GM20000 (cell line): Measurements from ENCODE around the gene EVI5L.

Experiments used
- DNase-seq: peaks from one replicate; pipeline ENCODE4 v3.0.0; 2012; ENCODE audit warnings: low spot score
- TF ChIP-seq, protein P1 (sequence below): IDR thresholded peaks from 2 replicates; pipeline ENCODE4 v1.5.1; 2012; ENCODE audit warnings: mild to moderate bottlenecking, control low read depth; ENCODE audit errors: extremely low read depth, missing control alignments

The EVI5L gene

DNA sequence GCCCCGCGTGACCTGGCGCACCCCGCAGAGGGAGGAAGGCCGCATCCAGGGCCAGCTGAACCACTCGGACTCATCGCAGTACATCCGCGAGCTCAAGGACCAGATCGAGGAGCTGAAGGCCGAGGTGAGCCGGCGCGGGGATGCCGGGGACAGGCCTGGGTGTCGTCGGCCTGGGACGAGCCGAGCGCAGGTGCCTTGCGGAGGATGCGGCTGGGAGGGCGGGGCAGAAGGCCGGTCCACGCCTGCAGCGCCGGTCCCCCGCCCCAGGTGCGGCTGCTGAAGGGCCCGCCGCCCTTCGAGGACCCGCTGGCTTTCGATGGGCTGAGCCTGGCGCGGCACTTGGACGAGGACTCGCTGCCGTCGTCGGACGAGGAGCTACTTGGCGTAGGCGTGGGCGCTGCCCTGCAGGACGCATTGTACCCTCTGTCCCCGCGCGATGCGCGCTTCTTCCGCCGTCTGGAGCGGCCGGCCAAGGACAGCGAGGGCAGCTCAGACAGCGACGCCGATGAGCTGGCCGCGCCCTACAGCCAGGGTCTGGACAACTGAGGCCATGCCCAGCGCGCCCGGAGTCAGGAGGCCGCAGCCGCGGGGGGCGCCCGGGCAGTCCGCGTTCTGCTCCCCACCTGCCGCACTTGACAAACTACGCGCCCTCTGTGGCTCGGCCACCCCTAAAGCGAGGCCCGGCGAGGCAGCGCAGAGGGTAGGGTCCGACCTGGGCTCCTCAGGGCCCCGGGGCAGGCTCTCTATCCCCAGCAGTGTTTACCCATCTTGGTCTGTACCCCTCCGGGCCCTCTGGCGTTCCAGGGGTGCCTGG is 33.3 kb downstream of the EVI5L start:
- no peak for DNase-seq
- TF ChIP-seq, protein P1, sequence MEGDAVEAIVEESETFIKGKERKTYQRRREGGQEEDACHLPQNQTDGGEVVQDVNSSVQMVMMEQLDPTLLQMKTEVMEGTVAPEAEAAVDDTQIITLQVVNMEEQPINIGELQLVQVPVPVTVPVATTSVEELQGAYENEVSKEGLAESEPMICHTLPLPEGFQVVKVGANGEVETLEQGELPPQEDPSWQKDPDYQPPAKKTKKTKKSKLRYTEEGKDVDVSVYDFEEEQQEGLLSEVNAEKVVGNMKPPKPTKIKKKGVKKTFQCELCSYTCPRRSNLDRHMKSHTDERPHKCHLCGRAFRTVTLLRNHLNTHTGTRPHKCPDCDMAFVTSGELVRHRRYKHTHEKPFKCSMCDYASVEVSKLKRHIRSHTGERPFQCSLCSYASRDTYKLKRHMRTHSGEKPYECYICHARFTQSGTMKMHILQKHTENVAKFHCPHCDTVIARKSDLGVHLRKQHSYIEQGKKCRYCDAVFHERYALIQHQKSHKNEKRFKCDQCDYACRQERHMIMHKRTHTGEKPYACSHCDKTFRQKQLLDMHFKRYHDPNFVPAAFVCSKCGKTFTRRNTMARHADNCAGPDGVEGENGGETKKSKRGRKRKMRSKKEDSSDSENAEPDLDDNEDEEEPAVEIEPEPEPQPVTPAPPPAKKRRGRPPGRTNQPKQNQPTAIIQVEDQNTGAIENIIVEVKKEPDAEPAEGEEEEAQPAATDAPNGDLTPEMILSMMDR, result no peak

DNA sequence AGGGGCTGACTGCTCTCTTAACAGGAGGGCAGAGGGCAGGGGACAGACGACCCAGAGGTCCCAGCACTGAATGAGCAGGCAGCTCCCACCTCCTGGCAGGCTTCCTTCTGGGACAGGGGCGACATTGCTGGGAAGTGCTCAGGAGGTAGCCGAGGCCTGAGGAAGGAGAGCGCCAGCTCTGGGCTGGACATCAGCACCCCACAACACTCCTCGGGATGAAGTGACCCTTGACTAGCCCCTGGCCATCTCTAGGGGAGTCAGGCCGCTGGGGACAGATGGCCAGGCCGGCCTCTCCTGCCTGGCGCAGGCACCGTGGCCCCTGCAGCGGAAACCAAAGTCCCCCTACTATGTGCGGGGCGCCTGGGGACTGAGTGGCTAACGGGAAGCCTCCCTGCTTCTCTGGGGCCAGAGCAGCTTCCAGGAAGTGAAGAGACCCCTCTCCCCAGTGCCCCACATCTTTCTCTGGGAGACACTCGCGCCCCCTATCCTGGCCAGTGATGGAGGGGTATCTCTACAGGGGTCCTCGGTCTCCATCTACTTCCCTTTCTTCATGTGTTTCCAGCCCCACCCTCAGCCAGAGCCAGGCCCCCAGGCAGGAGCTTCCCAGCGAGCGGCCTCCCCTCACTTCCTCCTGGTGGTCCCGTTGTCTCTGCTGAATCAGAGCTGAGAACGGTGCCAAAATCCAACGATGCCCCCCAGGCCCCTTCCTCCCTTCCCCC is 34.1 kb downstream of the EVI5L start:
- TF ChIP-seq, protein P1, result no peak
- no peak for DNase-seq

DNA sequence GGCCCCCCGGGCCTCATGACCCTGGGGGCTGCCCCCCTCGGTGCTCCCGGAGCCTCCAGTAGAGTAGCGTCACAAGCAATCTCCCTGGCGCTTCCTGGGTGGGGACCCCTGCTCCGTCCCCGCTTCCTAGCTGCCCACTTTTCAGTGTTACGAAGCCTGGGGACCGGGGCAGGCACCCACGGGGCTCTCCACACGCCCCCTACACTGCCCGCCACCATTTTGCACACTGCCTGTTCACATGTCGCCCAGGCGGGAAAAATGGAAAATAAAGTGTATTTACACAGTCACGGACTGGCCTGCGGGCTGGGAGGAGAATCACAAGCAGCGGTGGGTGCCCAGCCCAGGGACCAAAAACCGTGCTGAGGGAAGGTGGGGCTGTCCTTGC is 34.7 kb downstream of the EVI5L start:
- TF ChIP-seq, protein P1, result no peak
- DNase-seq, result no peak

DNA sequence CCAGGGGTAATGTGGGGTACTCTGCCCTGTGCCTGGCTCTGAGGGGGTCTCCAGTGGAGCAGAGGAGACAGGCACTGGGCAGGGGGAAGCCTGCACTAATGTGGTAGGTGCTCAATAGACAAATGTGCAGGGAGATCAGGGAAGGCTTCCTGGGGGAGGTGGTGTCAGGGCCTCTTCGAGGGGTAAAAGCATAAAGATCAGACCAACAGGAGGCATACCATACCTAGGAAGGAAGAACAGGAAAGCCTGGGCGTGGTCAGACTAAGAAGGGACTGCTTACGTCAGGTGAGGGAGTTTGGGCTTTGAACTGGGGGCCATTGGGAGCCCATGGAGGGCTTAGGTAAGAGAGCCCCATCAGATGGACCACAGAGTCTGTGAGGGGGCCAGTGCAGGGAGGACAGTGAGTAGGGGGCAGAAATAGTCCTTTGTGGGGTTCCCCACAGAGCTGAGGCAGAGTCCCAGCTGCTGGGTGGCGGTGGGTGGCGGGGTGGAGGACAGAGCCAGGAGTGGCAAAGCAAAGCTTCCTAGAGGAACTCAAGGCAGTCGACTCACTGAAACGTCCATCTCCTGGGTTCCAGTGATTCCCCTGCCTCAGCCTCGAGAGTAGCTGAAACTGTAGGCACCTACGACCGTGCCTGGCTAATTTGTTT is 35.4 kb downstream of the EVI5L start:
- no peak for DNase-seq
- TF ChIP-seq, protein P1, result no peak

DNA sequence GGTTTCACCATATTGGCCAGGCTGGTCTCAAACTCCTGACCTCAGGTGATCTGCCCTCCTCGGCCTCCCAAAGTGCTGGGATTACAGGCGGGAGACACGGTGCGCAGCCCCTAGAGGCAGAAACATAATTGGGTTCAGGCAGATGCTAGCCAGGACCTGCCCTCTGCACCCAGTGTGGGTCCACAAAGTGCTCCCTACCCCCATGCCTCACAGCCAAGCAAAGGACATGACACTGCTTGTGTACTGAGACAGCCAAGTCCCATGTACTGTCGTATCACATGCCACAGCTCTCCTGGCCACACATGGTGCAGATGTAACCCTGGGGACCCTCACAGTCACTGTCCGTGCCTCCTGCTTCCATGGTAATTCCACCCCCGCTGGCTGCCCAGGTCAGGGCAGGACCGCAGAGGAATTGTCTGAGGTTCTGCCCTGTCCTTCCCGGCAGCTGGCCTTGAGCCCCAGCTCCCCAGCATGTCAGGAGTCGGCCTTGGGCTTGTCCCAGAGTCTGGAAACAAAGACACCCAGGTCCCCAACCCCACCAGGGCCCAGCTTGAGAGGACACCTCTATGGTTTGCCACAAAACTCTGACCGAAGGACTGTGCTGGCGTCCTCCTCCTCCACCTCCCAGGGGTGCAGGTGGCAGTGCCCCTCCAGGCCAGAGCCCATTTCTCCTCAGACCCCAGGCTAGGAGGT is 36.5 kb downstream of the EVI5L start:
- TF ChIP-seq, protein P1, result no peak
- DNase-seq, result no peak

DNA sequence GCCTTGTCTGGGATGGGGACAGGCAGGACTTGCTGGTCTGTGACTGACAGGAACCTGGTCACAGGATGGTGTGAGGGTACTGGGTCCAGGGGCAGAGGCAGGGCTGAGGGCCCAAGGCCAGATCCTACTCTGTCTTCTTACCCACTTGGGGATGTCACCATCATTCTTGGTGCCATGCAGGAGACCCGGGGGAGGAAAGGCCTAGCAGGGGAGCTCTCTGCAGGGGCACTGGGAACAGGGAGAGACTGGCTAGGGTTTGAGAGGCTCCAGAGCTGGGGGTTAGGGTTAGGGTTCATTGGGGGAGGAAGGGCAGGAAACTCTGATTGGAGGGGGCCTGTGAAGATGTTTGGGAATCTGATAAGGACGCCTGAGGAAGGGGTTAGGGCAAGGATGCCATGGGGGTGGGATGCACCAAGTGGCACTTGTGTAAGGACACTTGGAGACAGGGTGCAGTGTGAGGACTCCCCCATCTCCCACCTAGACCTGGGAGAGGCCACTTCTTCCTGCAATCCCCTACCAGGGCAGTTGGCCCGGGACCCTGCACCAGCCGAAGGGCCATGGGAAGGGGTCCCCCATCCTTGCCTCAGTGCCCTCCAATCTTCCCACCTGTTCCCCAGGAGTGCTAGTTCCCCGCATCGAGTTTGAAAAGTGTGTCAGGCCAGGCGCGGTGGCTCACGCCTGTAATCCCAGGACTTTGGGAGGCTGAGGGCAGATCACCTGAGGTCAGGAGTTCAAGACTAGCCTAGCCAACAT is 37.2 kb downstream of the EVI5L start:
- TF ChIP-seq, protein P1, result no peak
- DNase-seq, result no peak
